HL-60 (cell line): ENCODE measurements around the gene FAM180B.

ENCODE experiments used
- DNase-seq, 2 experiments: peaks; one replicate each; pipeline ENCODE4 v3.0.0-alpha.2; 2010 to 2020; ENCODE audit warnings: low read depth in 1 of 2, low spot score in 1 of 2
- H3K27ac ChIP-seq: fragments of 250-450 bp; sonication (Bioruptor Pico); replicated peaks from 2 replicates; pipeline ENCODE4 v1.5.1; 2020; ENCODE audit warnings: mild to moderate bottlenecking, moderate library complexity
- H3K27me3 ChIP-seq: fragments of 250-450 bp; sonication (Bioruptor Pico); 2 replicates; pipeline ENCODE4 v1.5.1; 2021; ENCODE audit warnings: mild to moderate bottlenecking, moderate library complexity; ENCODE audit not compliant: insufficient read depth, poor library complexity, severe bottlenecking
- H3K4me3 ChIP-seq: replicated peaks from 2 replicates; pipeline ENCODE4 v1.5.1; 2011; ENCODE audit warnings: mild to moderate bottlenecking, control low read depth, low read length; ENCODE audit not compliant: insufficient read depth
- CTCF ChIP-seq: IDR thresholded peaks from one replicate; pipeline ENCODE4 v1.5.1; 2011; ENCODE audit warnings: low read length, control low read depth, inconsistent platforms; ENCODE audit not compliant: insufficient read depth
- GABPA ChIP-seq: IDR thresholded peaks from 2 replicates; pipeline ENCODE4 v1.6.1; 2012; ENCODE audit warnings: low read depth
- POLR2AphosphoS5 ChIP-seq: IDR thresholded peaks from 2 replicates; pipeline ENCODE4 v1.6.1; 2012; ENCODE audit warnings: low read depth
- REST ChIP-seq: IDR thresholded peaks from 2 replicates; pipeline ENCODE4 v1.6.1; 2012; ENCODE audit warnings: low read depth; ENCODE audit not compliant: insufficient replicate concordance
- SPI1 ChIP-seq: IDR thresholded peaks from 2 replicates; pipeline ENCODE4 v1.6.1; 2012; ENCODE audit warnings: low read depth, mild to moderate bottlenecking, borderline replicate concordance

FAM180B gene

GRCh38 chr11:47593934-47594855, 7.7 kb downstream of the FAM180B start, which contains the start of gene C1QTNF4:
C1QTNF4 (minus strand) TSS chr11:47594411; CDS start chr11:47590810, 3,601 bp downstream.
- DNase-seq = no peak
- H3K27me3 ChIP-seq = peaks cover 17% of the 10 kb centered on the region
- TF ChIP-seq CTCF (no peak), REST (no peak), SPI1 (no peak), GABPA (no peak), POLR2AphosphoS5 (no peak)
- no peak within 1 kb of the TSS for H3K4me3 ChIP-seq
- H3K27ac ChIP-seq = no peak within 1 kb of the TSS

GRCh38 chr11:47595029-47595428, 8.6 kb downstream of the FAM180B start:
- peaks cover 17% of the 10 kb centered on the region for H3K27me3 ChIP-seq
- H3K27ac ChIP-seq = no peak overlapping the region
- DNase-seq = no peak
- TF ChIP-seq SPI1 = no peak
- TF ChIP-seq POLR2AphosphoS5 = no peak
- TF ChIP-seq CTCF = no peak
- no peak for TF ChIP-seq REST
- TF ChIP-seq GABPA = no peak
- H3K4me3 ChIP-seq = no peak overlapping the region

GRCh38 chr11:47595967-47596366, 9.5 kb downstream of the FAM180B start:
- TF ChIP-seq SPI1 (no peak), GABPA (no peak), POLR2AphosphoS5 (no peak), CTCF (no peak), REST (no peak)
- no peak overlapping the region for H3K4me3 ChIP-seq
- no peak for DNase-seq
- no peak overlapping the region for H3K27ac ChIP-seq
- H3K27me3 ChIP-seq = peaks cover 17% of the 10 kb centered on the region
